Raji (cell line): ENCODE measurements around the gene REX1BD.

ENCODE experiments used
- POLR2A ChIP-seq: IDR thresholded peaks from 2 replicates; pipeline ENCODE4 v1.6.1; 2011; ENCODE audit warnings: low read depth, low read length, control low read depth; ENCODE audit not compliant: insufficient read depth

The REX1BD gene

DNA sequence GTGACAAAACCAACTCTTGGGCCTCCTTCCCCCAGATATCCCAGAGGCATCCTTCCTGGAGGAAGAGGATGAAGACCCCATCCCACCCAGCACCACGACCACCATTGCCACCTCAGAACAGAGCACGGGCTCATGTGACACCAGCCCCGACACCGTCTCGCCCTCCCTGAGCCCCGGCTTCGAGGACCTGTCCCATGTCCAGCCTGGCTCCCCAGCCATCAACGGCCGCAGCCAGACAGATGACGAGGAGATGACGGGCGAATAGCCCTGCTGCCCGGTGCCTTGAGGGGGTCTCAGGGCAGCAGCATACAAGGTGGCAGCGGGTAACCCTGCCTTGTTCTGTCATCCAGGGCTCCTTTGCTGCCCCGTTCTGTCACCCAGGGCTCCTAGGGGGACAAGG is 20.2 kb upstream of the REX1BD start:
- TF ChIP-seq POLR2A = no peak

DNA sequence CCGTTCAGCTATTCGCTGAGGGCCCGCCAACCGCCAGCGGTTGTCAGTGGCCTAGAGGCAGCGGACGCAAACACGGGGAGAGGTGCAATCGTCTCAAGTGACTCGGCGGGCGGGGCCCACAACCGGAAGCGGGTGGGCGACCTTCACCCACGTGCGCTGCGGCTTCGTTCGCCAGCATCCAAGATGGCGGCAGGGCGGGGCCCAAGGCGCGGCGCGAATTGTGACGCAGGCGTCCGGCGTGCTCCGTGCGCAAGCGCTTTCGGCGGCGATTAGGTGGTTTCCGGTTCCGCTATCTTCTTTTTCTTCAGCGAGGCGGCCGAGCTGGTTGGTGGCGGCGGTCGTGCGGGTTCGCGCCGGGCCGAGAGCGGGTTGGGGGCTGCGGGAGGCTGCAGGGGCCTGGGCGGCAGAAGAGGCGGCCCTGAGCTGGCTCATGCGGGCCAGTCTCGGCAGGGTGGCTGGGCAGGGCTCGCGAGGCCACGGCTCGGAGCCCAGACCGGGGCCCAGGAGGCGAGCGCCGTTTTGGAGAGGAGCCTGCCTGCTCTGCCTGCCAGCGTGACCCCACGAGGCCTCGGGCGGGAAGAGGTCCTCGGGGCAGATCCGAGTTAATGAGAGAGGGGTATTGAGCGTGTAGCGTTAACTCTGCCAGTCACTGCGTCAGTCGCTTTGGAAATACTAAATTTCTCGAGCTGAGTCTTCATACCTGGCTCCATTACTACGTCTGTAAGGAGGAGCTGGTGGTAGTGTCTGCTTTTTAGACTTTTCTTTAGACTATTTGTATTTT is 16.8 kb upstream of the REX1BD start, which contains the start of gene UBA52:
Gene UBA52, plus strand, starts transcription at position 294 of the 781 bp plus-strand sequence. CDS start 1,444 bp downstream, outside the sequence.
- TF ChIP-seq POLR2A = peak; percentile 92

DNA sequence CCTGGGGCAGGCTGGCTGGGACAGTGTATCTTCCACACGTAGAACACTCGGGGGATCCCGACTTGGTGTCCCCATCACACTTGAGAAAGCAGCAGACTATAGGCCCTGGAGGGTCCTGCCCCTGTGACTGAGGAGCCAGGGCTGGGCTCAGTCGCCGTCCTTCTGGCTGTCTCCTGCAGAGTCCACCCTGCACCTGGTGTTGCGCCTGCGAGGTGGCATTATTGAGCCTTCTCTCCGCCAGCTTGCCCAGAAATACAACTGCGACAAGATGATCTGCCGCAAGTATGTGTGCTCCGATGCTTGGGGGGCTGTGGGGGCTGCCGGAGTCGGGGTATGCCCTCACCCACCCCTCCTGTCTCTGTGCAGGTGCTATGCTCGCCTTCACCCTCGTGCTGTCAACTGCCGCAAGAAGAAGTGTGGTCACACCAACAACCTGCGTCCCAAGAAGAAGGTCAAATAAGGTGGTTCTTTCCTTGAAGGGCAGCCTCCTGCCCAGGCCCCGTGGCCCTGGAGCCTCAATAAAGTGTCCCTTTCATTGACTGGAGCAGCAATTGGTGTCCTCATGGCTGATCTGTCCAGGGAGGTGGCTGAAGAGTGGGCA is 13.8 kb upstream of the REX1BD start:
- no peak for TF ChIP-seq POLR2A

DNA sequence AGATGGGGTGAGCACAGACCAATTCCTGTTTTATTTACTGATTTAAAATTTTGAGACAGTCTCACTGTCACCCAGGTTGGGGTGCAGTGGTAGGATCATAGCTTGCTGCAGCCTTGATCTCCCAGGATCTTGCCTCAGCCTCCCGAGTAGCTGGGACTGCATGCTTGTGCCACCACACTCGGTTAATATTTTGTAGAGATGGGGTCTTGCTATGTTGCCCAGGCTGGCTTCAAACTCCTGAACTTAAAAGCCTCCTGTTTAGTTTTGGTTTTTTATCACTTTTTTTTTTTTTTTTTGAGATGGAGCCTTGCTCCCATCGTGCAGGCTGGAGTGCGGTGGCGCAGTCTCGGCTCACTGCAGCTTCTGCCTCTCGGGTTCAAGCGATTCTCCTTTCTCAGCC is 12.2 kb upstream of the REX1BD start:
- TF ChIP-seq POLR2A = no peak

DNA sequence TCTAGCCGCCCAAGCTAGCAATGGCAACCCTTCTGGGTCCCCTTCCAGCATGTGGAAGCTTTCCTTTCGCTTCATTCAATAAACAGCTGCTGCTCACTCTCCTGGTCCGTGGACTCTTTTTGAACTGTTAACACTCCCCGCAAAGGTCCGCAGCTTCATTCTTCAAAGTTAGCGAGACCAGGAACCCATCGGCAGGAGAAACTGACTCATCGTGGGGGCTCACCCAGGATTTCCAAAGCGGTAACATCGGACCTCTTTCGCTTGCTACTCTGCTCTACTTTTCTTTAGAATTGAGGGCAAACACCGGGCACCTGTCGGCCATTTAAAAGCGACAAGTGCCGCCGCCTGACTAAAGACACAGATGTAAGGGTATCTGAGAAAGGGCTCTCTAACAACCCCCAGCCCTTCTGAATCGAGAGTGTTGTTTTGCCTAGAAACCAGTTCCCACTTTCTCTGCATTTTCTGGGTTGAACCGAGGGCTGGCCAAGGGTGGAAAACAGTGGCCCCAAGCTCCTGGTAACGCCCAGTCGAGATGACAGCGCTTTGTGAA is 11.2 kb upstream of the REX1BD start:
- no peak for TF ChIP-seq POLR2A

DNA sequence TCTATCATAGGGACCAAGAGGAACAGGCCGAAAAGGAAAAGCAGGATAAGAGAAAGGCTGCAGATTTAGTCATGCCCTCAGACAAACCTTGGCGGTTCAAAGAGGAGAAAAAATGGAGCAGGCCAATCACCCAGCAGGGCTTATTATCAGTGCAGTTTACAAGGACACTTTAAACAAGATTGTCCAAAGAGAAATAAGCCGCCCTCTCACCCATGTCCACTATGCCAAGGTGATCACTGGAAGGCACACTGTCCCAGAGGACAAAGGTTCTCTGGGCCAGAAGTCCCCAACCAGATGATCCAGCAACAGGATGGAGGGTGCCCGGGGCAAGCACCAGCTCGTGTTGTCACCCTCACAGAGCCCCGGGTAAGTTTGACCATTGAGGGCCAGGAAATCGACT is 8.3 kb upstream of the REX1BD start:
- no peak for TF ChIP-seq POLR2A

DNA sequence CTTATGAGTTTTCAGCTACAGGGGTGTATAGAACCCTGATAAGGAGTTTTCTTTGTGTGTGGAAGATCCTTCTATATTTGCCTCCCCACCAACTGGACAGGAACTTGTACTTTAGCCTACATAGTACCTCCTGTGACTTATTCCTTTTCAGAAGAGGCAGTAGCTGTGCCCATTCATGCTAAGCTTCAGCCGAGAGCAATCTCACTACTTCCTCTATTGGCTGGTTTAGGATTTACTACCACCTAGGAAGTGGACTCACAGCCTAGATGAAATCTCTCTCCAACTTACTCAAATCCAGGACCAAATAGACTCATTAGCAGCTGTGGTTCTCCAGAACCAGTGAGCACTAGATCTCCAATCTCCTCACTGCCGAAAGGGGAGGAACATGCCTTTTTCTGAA is 2.3 kb upstream of the REX1BD start:
- TF ChIP-seq POLR2A = no peak

DNA sequence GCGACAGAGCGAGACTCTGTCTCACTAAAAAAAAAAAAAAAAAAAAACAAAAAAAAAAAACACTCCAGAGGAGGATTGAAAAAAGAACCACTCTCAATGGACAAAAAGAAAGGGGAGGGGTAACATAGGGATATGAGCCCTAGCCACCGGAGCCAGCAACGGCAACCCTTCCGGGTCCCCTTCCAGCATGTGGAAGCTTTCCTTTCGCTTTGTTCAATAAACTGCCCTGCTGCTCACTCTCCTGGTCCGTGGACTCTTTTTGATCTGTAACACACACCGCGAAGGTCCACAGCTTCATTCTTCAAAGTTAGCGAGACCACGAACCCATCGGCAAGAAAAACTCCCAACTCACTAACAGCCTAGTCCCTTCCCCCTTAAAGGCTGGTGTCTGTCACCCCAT is 1.0 kb upstream of the REX1BD start:
- TF ChIP-seq POLR2A = no peak

DNA sequence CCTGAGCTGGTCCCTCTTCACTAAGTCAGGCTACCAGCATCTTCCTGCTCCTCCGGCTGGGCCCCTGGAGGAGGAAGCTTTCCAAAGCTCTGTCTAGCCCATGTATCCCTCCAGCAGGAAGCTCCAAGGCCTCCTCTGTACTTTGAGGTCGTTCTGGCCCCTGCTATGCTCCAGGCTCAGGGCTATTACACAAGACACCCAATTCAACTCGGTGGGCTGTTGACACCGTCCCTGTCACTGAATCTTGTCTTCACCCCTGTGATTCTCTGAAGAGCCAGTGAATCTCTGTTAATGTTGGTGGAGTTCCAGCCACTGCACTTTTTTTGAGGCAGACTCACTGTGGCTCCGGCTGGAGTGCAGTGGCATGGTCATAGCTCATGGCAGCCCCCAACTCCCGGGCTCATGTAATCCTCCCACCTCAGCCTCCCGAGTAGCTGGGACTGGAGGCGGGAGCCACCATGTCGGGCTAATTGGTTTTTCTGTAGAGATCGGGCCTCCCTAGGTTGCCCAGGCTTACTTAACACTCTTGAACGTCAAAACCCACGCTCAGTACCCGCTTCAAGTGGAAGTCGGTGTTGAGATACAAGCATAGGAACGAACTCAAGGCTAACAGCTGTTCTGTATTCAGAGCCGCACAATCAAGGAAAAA is 512 bp upstream of the REX1BD start:
- no peak for TF ChIP-seq POLR2A

DNA sequence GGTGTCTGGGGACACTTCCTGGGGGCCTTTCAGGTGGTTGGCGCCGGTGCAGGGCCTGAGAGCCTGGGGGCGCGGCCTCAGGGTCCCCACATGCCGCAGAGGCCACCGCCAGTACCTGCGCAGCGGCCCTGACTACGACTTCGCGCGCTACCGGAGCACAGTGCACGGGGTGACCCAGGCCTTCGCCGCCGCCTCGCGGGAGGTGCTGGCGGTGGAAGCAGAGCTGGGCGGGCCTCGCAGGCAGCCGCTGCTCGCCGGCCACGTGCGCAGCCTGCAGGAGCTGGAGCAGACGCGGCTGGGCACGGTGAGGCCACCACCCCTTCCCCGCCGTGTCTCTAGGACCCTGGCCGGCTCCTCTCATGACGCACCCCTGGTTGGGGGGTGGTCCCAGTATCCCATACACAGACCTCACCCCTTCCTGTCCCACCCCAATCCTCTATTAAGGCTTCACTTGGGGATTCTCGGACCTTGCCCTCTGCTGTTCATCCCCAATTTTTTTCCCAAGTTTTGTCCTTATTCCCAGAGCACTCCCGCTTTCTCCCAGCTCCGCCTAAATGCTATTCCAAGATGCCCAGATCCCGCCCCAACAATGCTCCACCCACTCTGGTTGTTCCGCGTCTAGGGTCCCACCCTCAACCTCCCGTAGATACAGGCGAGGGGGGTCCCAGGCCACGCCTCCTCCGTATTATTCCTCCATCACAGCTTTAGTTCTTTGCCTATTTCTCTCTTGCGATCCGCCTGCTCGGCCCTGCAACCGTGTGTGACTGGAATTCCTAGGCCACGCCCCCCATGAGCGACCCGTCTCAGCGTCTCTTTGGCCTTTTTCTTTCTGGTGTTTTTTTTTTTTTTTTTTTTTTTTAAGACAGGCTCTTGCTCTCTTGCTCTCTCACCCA is 1.0 kb downstream of the REX1BD start:
- TF ChIP-seq POLR2A = no peak

DNA sequence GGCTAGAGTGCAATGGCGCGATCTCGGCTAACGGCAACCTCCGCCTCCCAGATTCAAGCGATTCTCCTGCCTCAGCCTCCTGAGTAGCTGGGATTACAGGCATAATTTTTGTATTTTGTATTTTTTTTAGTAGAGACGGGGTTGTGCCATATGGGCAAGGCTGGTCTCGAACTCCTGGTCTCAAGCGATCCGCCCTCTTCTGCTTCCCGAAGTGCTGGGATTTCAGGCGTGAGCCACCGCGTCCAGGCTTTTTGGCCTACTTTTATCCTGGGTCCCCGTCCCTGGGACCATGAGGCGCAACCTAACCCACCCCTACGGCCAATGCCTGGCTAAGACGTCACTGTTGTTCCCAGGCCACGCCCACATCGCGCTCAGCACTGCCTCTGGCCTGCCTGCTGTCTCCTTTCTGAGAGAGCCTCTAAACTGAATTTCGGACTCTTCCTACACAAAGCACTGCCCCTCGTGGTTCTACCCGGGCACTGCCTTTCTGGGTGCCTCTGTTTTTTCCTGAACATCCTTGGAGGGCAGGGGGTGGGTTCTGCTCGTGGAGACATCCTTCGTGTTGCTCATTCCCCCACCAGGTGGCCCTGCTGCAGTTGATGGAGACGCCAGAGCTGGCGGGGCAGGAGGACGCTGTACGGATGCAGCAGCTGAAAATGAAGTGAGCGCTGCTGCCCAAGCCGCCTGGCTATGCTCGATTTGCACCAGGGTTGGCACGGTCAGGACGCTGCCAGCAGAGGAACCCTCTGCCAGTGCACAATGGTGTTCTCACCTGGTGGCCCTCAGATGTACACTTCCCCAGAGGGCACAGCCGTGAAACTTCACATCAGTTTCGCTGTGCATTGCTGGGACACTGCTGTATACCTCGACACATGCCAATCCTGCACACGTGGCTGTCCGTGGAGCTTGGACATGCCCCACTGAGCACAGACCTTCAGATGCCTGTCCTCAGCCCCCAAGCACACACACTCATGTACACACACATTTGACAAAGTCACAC is 2.0 kb downstream of the REX1BD start:
- TF ChIP-seq POLR2A = no peak

DNA sequence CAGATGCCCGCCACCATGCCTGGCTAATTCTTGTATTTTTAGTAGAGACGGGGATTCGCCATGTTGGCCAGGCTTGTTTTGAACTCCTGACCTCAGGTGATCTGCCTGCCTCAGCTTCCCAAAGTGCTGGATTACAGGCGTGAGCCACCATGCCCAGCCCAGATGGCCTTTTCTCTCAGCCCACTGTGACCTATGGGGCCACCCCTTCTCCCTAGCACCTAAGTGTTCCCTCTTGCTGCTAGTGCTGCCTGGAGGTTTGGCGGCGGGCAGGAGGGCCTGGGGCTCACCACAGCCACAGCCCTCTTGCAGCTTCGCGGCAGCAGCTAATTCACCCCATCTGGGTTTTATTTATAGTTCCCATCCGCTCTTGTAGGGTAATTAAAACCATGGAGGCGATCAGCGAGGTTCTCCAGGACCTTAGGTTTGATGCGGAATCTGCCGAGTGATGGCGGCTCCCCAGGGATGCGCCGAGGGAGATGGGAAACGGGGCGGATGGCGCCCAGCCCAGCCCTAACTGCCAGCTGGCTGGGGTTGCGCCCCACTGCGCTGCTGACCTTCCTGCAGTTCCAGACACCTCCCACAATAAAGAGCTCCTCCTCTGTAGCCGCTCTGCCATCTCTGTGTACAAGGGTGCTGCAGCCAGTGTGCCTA is 3.3 kb downstream of the REX1BD start:
- no peak for TF ChIP-seq POLR2A
